Activated T-helper 2 cell treated with anti-CD3 and anti-CD28 coated beads, Interferon-gamma antibody, Interleukin-2, Interleukin-4, amounts not matched to agents 10 μg/mL and 5 μg/mL and 100 μg/mL, durations not matched to agents 14 hours and 24 hours and 36 hours (primary cell): ENCODE measurements around the gene CD59. TPM values are rescaled to one million over a fixed set of nuclear protein-coding genes. Genes with fewer than 3 reads are reported as not detected.

Experiments
- DNase-seq: peaks from one replicate; pipeline ENCODE4 v3.0.0; 2021; ENCODE audit warnings: low spot score
- H3K27ac Mint-ChIP-seq: one replicate; pipeline ENCODE4 v1.8.0; 2021; ENCODE audit warnings: mixed read lengths
- H3K27me3 Mint-ChIP-seq: one replicate; pipeline ENCODE4 v1.8.0; 2021; ENCODE audit warnings: low read depth, mixed read lengths
- H3K36me3 Mint-ChIP-seq: one replicate; pipeline ENCODE4 v1.8.0; 2021; ENCODE audit warnings: low read depth, mixed read lengths
- H3K4me1 Mint-ChIP-seq: one replicate; pipeline ENCODE4 v1.8.0; 2021; ENCODE audit warnings: low read depth, mixed read lengths
- H3K4me3 Mint-ChIP-seq: one replicate; pipeline ENCODE4 v1.8.0; 2021; ENCODE audit warnings: low read depth, mild to moderate bottlenecking, moderate library complexity, mixed read lengths
- H3K9me3 Mint-ChIP-seq: one replicate; pipeline ENCODE4 v1.8.0; 2021; ENCODE audit warnings: mixed read lengths
- intact Hi-C: fragments of 100-400 bp; cut with micrococcal nuclease; formaldehyde crosslinking; loops from one replicate; pipeline ENCODE4 v1.15.1; 2023
- total RNA-seq: library from RNA; stranded (reverse); gene quantifications from 2 replicates; pipeline ENCODE4 v1.2.3, GENCODE V29; 2022

CD59 gene
- total RNA-seq, 1 donor from 2014 or later = 173 TPM

DNA sequence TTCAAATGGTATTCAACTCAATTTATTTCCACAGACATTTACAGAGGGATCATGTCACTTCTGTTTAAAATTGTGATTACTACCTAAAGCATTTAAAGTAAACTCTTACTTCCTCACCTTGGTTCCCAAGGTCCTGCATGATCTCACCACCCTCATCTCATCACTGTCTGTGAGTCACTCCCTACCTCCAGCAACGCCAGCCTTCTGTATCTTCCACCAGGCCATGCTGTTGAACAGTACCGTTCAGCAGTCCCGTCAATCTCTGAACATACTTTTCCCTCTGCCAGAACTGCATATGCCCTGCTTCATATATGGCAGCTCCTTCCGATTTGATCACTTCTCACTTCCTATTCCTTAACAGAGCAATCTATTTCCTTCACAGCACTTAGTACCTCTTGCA lies 36.1 kb upstream of the CD59 start:
- Mint-ChIP-seq H3K36me3 (peaks cover 24% of the 10 kb centered on the region), H3K4me1 (peaks cover 35% of the 10 kb centered on the region), H3K4me3 (no peak overlapping the region), H3K27ac (no peak overlapping the region), H3K9me3 (no peaks in the 10 kb centered on the region), H3K27me3 (peaks cover 20% of the 10 kb centered on the region)
- no peak for DNase-seq
- intact Hi-C loops = loop anchor here (5.0 kb wide), 1 partner anchor 50 kb away; no protein-coding TSS in a partner anchor

DNA sequence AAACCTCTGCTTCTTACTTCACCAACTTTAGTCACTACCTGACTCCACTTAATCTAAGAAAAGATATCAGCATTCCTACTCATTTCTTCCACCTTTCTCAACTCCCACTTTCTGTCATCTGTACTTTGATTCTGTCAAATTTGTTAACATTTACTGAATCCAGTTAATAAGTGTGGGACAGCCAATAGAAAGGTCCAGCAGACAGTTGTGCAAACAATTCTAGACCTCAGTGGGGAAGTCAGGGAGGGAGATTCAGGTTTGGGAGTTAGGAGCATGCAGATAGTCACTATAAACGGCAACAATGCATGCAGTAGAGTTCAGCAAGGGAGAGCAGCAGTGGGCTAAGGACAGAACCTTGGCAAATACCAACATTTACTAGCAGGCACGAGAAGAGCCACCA lies 34.0 kb upstream of the CD59 start:
- Mint-ChIP-seq H3K9me3 (no peaks in the 10 kb centered on the region), H3K27me3 (peaks cover 7% of the 10 kb centered on the region), H3K4me1 (peaks cover 30% of the 10 kb centered on the region), H3K4me3 (no peak overlapping the region), H3K27ac (no peak overlapping the region), H3K36me3 (peaks cover 40% of the 10 kb centered on the region)
- no peak for DNase-seq
- intact Hi-C loops = loop anchor here (5.0 kb wide), 1 partner anchor 48 kb away; no protein-coding TSS in a partner anchor

- peaks cover 47% of the 10 kb centered on the region for H3K36me3 Mint-ChIP-seq
Observed at GRCh38 chr11:33769542-33769941, 33.3 kb upstream of the CD59 start.

GRCh38 chr11:33767624-33768023 lies 31.4 kb upstream of the CD59 start:
- no peaks in the 10 kb centered on the region for H3K9me3 Mint-ChIP-seq
- intact Hi-C loops = no loop called here
- H3K27ac Mint-ChIP-seq = no peak overlapping the region
- no peak for DNase-seq
- no peaks in the 10 kb centered on the region for H3K27me3 Mint-ChIP-seq
- H3K4me3 Mint-ChIP-seq = no peak overlapping the region
- peaks cover 13% of the 10 kb centered on the region for H3K4me1 Mint-ChIP-seq
- H3K36me3 Mint-ChIP-seq = peaks cover 61% of the 10 kb centered on the region

More at GRCh38 chr11:33769542-33769941, 33.3 kb upstream of the CD59 start:
- H3K27ac Mint-ChIP-seq = no peak overlapping the region
- peaks cover 23% of the 10 kb centered on the region for H3K4me1 Mint-ChIP-seq
- H3K9me3 Mint-ChIP-seq = no peaks in the 10 kb centered on the region
- intact Hi-C loops = no loop called here
- H3K27me3 Mint-ChIP-seq = peaks cover under 1% of the 10 kb centered on the region
- no peak for DNase-seq
- H3K4me3 Mint-ChIP-seq = no peak overlapping the region

DNA sequence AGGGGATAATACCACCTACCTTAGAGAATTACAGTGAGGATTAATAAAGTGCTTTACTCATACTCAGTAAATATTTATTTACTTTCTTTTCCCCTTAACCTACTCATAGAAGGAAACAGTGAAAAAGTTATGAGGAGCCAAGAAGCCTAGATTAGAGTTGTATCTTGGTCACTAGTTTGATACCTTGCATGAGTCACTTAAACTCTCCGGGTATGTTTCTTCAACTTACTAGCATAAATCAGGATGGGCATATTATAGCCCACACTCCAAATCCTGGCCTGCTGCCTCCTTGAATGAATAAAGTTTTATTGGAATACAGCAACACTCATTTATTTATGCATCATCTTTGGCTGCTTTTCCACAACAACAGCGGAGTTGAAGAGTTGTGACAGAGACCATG lies 29.9 kb upstream of the CD59 start:
- Mint-ChIP-seq H3K27ac (no peak overlapping the region), H3K27me3 (no peaks in the 10 kb centered on the region), H3K9me3 (no peaks in the 10 kb centered on the region), H3K36me3 (peaks cover 68% of the 10 kb centered on the region), H3K4me1 (peaks cover 5% of the 10 kb centered on the region), H3K4me3 (no peak overlapping the region)
- intact Hi-C loops = no loop called here
- DNase-seq = no peak

- Mint-ChIP-seq H3K4me1 (no peaks in the 10 kb centered on the region), H3K27me3 (no peaks in the 10 kb centered on the region), H3K4me3 (no peak overlapping the region), H3K27ac (no peak overlapping the region), H3K9me3 (no peaks in the 10 kb centered on the region), H3K36me3 (peaks cover 77% of the 10 kb centered on the region)
- no peak for DNase-seq
- intact Hi-C loops = no loop called here
Observed at GRCh38 chr11:33761471-33761870, 25.2 kb upstream of the CD59 start.

- no peak overlapping the region for H3K27ac Mint-ChIP-seq
- intact Hi-C loops = no loop called here
- no peaks in the 10 kb centered on the region for H3K27me3 Mint-ChIP-seq
- no peak overlapping the region for H3K4me3 Mint-ChIP-seq
- H3K4me1 Mint-ChIP-seq = peaks cover 7% of the 10 kb centered on the region
- no peak for DNase-seq
- H3K9me3 Mint-ChIP-seq = no peaks in the 10 kb centered on the region
- peaks cover 43% of the 10 kb centered on the region for H3K36me3 Mint-ChIP-seq
Observed at GRCh38 chr11:33753304-33753967, 17.2 kb upstream of the CD59 start.

DNA sequence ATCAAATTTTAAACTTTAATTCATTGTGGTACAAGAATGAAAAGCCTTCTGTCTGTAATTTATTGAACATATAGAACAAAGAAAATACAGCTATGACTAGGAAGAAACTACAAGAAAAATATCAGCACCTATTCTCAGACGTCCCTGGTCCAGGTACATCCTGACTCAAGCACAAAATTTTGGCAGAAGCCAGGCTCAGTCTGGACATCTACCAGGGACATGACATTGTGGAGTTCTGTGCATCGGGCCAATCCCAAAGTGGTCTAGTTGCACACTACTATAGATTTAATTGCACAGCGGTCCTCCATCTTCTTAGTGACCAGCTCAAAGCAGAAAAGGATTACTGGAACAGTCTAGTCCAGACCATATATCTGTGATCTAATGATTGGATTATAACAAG lies 15.7 kb upstream of the CD59 start:
- no peak overlapping the region for H3K4me3 Mint-ChIP-seq
- intact Hi-C loops = no loop called here
- peaks cover 41% of the 10 kb centered on the region for H3K36me3 Mint-ChIP-seq
- H3K4me1 Mint-ChIP-seq = peaks cover 7% of the 10 kb centered on the region
- no peaks in the 10 kb centered on the region for H3K27me3 Mint-ChIP-seq
- DNase-seq = no peak
- H3K9me3 Mint-ChIP-seq = no peaks in the 10 kb centered on the region
- H3K27ac Mint-ChIP-seq = no peak overlapping the region

- intact Hi-C loops = no loop called here
- H3K27ac Mint-ChIP-seq = no peak overlapping the region
- no peak overlapping the region for H3K4me3 Mint-ChIP-seq
- DNase-seq = no peak
- H3K4me1 Mint-ChIP-seq = no peaks in the 10 kb centered on the region
- peaks cover 29% of the 10 kb centered on the region for H3K36me3 Mint-ChIP-seq
- H3K27me3 Mint-ChIP-seq = no peaks in the 10 kb centered on the region
- H3K9me3 Mint-ChIP-seq = no peaks in the 10 kb centered on the region
Observed at GRCh38 chr11:33747979-33748378, 11.8 kb upstream of the CD59 start.

- Mint-ChIP-seq H3K9me3 (no peaks in the 10 kb centered on the region), H3K4me1 (peaks cover 3% of the 10 kb centered on the region), H3K36me3 (peaks cover 20% of the 10 kb centered on the region), H3K27ac (no peak overlapping the region), H3K4me3 (no peak overlapping the region), H3K27me3 (peaks cover 5% of the 10 kb centered on the region)
- no peak for DNase-seq
- intact Hi-C loops = no loop called here
Observed at GRCh38 chr11:33743291-33743690, 7.1 kb upstream of the CD59 start.

DNA sequence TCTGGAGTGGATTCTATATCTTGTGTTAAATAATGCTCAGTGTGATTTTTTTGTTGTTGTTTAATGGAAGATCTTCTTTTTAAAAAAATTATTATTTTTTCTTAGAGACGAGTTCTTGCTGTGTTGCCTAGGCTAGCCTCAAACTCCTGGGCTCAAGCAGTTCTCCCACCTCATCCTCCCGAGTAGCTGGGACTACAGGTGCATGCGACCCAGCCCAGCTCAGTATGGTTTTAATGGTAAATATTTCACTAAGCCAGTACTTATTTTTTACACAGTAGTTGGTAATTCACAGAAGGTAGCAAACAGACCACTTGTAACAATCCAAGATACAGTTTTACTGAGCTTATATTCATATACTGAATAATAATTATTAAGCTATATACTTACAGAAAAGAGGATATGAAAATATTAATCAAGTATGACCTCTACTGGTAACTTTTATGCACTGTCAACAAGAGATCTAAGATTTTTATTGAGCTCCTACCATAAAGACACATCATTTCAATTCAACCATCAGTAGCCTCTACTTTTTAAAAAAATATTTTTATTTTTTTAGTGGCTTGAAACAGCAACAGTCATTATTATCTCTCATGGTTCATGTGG lies 6.1 kb upstream of the CD59 start:
- Mint-ChIP-seq H3K27ac (no peak overlapping the region), H3K9me3 (no peaks in the 10 kb centered on the region), H3K36me3 (peaks cover 20% of the 10 kb centered on the region), H3K27me3 (peaks cover 12% of the 10 kb centered on the region), H3K4me3 (no peak overlapping the region), H3K4me1 (peaks cover 3% of the 10 kb centered on the region)
- intact Hi-C loops = loop anchor here (1.0 kb wide), 2 partner anchors 26 to 380 kb away; no protein-coding TSS in a partner anchor
- DNase-seq = no peak

GRCh38 chr11:33741806-33742205 lies 5.6 kb upstream of the CD59 start:
- Mint-ChIP-seq H3K9me3 (no peaks in the 10 kb centered on the region), H3K27me3 (peaks cover 12% of the 10 kb centered on the region), H3K36me3 (peaks cover 16% of the 10 kb centered on the region), H3K4me1 (peaks cover 6% of the 10 kb centered on the region), H3K27ac (no peak overlapping the region), H3K4me3 (no peak overlapping the region)
- intact Hi-C loops = loop anchor here (1.0 kb wide), 2 partner anchors 26 to 380 kb away; no protein-coding TSS in a partner anchor
- no peak for DNase-seq

GRCh38 chr11:33737362-33737821 lies 1.2 kb upstream of the CD59 start:
- Mint-ChIP-seq H3K36me3 (peaks cover 27% of the 10 kb centered on the region), H3K4me1 (peaks cover 32% of the 10 kb centered on the region), H3K27ac (no peak overlapping the region), H3K4me3 (no peak overlapping the region), H3K27me3 (peaks cover 12% of the 10 kb centered on the region), H3K9me3 (no peaks in the 10 kb centered on the region)
- intact Hi-C loops = loop anchor here (5.0 to 10.0 kb wide), 3 partner anchors 35 to 917 kb away; partner anchors contain the start of genes C11orf91 and CAPRIN1
- no peak for DNase-seq
